HG03103 (cell line): ENCODE measurements around the gene LAIR2.
A peak's percentile ranks its signal among the peaks of the same experiment; 100 is the strongest.

ENCODE experiments used
- ATAC-seq: cut with Tn5 transposase; IDR thresholded peaks from one replicate; pipeline ENCODE4 v1.9.1; 2021; ENCODE audit warnings: low read depth; ENCODE audit not compliant: unreplicated experiment

Gene LAIR2, protein sequence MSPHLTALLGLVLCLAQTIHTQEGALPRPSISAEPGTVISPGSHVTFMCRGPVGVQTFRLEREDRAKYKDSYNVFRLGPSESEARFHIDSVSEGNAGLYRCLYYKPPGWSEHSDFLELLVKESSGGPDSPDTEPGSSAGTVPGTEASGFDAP

DNA sequence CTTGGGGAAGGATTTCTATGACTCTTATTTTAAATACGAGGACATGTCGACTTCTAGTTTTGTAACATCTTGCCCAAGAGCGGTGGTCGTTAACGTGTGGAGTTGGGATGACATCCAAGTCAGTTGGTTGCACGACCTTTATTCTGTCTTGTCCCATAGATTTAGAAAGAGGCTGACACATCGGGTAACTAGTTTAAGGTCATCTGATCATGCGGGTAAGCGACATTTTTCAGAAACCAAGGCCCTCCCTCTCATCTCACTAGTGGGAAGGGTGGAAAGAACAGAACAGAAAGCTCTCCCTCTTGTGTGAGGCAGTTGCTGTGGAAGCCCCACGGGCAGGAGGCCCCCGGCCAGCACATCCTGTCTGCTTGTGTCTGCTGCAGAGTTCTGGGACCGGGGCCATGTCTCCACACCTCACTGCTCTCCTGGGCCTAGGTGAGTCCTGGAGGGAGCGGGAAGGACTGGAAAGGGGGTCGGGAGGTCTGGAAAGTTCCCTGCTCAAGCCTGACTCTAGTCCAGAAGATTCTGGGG, at the start of gene LAIR2:
LAIR2 (plus strand) TSS at position 314 of the 531 bp plus-strand sequence; CDS start at position 402, 88 bp downstream.
- ATAC-seq: no peak

DNA sequence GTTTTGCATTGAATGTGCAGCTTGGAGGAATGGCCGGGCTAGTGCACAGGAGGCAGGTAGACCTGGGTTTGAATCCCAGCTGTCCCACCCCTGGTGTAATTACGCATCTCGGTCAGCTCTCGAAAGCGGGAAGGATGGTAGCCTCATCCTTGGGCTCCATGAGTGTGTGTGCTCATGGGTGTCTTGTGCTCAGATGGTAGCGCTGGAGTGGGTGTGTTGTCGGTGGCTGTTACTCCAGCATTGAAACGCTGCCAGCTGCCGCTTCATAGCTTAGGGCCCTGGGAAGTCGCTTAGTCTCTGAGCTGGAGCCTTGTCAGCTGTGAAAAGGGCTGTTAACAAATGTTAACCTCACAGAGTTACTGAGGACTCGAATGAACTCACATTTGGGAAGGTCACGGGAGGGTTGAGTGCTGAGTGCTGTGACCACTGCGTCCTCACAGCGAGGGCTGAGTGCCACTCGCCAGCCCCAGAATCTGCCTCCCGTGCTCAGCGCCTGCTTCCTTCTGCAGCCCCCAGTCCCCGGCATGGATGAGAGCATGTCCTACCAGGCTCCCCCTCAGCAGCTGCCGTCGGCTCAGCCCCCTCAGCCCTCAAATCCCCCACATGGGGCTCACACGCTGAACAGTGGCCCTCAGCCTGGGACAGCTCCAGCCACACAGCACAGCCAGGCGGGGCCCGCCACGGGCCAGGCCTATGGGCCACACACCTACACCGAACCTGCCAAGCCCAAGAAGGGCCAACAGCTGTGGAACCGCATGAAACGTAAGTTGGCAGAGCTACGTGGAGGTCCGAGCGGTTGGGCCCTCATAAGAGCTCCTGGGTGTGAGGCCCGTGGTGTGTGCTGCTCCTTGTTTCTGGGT, 48.5 kb upstream of the LAIR2 start:
- no peak for ATAC-seq

DNA sequence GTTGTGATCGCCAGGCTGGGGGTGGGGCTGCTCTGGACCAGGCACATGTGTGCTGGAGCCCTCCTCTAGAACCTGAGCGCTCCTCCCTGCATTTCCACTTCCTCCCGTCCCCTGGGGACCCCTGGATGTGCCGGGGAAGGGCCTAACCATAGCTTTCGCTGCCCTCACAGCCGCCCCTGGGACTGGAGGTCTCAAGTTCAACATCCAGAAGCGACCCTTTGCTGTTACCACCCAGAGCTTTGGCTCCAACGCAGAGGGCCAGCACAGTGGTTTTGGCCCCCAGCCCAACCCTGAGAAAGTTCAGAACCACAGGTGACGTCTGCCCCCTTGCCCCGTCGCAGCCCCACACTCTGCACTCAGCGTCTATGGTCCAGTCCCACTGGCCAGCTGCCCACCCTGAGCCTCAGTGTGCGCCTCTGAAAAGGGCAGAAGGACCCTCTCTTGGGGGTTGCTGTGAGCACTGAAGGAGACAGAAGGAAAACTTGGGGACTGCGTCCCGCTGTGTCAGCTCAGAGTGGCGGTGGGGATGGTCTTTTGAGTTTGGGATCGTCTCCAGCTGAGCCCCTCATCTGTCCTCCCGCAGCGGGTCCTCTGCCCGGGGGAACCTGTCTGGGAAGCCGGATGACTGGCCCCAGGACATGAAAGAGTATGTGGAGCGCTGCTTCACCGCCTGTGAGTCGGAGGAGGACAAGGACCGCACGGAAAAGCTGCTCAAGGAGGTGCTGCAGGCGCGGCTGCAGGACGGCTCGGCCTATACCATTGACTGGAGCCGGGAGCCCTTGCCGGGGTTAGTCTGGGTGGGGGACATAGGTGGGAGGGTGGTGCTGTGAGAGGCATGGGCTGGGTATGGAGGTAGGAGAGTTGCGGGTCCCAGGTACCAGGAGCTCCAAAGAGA, 47.6 kb upstream of the LAIR2 start:
- no peak for ATAC-seq

GRCh38 chr19:54455786-54456422, 46.7 kb upstream of the LAIR2 start:
- no peak for ATAC-seq

- ATAC-seq: no peak
These were observed 45.9 kb upstream of the LAIR2 start for GRCh38 chr19:54456423-54457373.

DNA sequence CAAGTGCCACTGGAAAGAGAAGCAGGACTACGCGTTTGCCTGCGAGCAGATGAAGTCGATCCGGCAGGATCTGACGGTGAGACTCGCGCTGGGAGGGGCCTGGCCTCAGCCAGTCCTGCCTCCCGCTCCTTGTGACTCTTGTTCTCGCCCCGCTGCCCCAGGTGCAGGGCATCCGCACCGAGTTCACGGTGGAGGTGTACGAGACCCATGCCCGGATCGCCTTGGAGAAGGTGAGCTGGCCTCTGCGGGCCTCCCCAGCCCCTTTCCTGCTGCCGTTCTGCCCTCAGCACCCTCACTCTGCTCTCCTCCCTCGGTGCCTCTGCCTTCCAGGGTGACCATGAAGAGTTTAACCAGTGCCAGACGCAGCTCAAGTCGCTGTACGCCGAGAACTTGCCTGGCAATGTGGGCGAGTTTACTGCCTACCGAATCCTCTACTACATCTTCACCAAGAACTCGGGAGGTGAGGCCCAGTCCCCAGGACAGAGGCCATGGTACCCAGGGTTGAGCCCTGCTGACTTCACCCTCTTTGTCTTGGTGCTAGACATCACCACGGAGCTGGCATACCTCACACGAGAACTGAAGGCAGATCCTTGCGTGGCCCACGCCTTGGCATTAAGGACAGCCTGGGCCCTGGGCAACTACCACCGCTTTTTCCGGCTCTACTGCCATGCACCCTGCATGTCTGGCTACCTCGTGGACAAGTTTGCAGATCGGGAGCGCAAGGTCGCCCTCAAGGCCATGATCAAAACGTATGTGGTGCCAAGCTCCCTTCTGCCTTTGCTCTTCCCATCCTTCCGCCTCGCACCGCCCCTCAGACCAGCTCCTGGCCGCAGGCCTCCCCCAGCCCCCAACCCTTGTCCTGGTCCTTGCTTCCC, 44.6 kb upstream of the LAIR2 start:
- no peak for ATAC-seq

- ATAC-seq: no peak
These were observed 43.9 kb upstream of the LAIR2 start for GRCh38 chr19:54458648-54459281.

DNA sequence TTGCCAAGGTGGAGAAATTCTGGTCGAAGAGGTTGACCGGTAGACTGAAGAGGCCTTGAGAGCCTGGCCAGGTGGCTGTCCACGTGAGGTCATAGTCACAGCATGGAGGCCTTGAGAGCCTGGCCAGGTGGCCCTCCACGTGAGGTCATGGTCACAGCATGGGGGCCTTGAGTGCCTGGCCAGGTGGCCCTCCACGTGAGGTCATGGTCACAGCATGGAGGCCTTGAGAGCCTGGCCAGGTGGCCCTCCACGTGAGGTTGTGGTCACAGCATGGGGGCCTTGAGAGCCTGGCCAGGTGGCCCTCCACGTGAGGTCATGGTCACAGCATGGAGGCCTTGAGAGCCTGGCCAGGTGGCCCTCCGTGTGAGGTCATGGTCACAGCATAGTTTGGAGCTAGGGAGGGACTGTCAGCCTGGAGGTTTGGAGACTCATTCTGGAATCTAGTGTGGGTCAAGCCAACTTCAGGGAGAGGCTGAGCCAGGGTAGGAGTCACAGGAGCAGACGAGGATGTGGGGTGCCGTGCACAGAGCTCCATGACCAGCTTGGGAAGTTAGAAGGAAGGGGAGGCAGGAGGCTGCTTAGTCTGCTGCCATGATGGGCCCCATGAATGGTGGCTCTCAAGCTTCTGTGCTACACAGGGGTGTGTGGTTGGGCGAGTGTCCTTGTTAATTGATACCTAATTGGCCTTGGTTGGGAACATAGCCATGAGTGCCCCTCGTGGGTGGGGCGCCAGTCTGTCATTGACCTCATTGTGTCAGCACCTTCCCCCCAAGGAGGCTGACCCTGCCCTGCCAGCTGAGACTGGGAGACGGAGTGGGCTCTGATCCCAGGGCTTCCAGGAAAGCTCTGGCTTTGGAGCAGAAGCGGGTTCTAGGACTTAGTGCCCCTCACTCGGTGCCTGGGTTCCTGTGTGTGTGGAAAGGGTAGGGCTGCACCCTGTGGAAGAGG, 43.1 kb upstream of the LAIR2 start:
- ATAC-seq: no peak

GRCh38 chr19:54460230-54461005, 42.2 kb upstream of the LAIR2 start:
- no peak for ATAC-seq

DNA sequence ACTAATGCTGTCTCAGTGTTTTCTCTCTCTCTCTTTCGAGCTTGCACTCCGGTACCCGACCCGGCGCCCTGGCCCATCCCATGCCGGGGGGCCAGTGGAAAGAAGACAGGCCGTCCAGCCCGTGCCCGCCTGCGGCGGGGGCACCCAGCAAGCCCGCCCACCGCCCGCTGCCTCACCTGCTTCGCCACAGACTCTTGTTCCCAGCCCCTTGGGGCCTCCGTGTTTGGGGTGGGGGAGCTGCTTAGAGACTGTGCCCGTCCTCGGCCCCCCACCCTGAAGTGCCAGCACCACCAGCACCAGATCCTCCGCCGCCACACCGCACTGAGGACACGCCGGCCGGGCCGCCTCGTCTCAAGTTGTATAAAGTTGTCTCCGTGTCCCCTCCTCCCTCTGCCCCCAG, 41.4 kb upstream of the LAIR2 start:
- no peak for ATAC-seq

- ATAC-seq: no peak
These were observed 41.0 kb upstream of the LAIR2 start for GRCh38 chr19:54461613-54462012.

- no peak for ATAC-seq
These were observed 40.5 kb upstream of the LAIR2 start for GRCh38 chr19:54462047-54462654.

- peak; percentile 16 for ATAC-seq
These were observed 39.7 kb upstream of the LAIR2 start for GRCh38 chr19:54462655-54463530.

- peak; percentile 55 for ATAC-seq
These were observed 39.0 kb upstream of the LAIR2 start, which contains the start of gene LENG9 for GRCh38 chr19:54463531-54464043. TSS of gene LENG9 (minus strand) at chr19:54463778. CDS start at chr19:54463526, 252 bp downstream.
